ENCODE data around the gene MTFP1. TPM values are rescaled to one million over a fixed set of nuclear protein-coding genes. Genes with fewer than 3 reads are reported as not detected.

MTFP1 gene
- total and polyA plus RNA-seq, 2 of the 4 experiments (the other 2 are of a cell fraction), result 7.3 to 7.7 TPM

GRCh38 chr22:30447656-30448055 is 22.1 kb downstream of the MTFP1 start:
- no peak overlapping the region for H4K91ac ChIP-seq (ENCODE audit: insufficient read depth, low read depth, low read length)
- no peak overlapping the region for H3K9ac ChIP-seq (ENCODE audit: low read depth, low read length)
- no peak overlapping the region for H3K56ac ChIP-seq (ENCODE audit: extremely low read depth, insufficient read depth, low read length)
- no peak overlapping the region for H2BK120ac ChIP-seq (ENCODE audit: low read depth, low read length)
- H2AK5ac ChIP-seq (ENCODE audit: low read depth, low read length), result no peak overlapping the region
- no peak overlapping the region for H2BK20ac ChIP-seq (ENCODE audit: low read depth, low read length)
- ChIA-PET POLR2A (ENCODE audit: unreplicated experiment) (no interaction called here), CTCF (interaction anchor here (0.5 to 0.6 kb wide), 2 partner anchors 9 to 154 kb away, joined by 3 read pairs; no protein-coding TSS in a partner anchor)
- no peaks in the 10 kb centered on the region for H4K20me1 ChIP-seq (ENCODE audit: insufficient read depth, low read length)
- no peak overlapping the region for H2AFZ ChIP-seq (replicated peaks; ENCODE audit: low read length, poor library complexity)
- H3K27ac ChIP-seq (ENCODE audit: insufficient read depth, low read length), result no peak overlapping the region
- H3K4me3 ChIP-seq (ENCODE audit: insufficient read depth, low read depth, low read length), result no peak overlapping the region
- no peak overlapping the region for H3K4ac ChIP-seq (ENCODE audit: low read depth, low read length)
- no peak overlapping the region for H2BK15ac ChIP-seq (ENCODE audit: low read depth, low read length)
- no peak overlapping the region for H3K18ac ChIP-seq (ENCODE audit: low read depth, low read length)
- H4K8ac ChIP-seq (ENCODE audit: low read depth in 2 of 2, low read length in 2 of 2), result no peak overlapping the region
- DNase-seq (no peak), ATAC-seq (ENCODE audit: low read depth) (no peak)
- TF ChIP-seq MAZ (IDR thresholded peaks at IDR 0.05; ENCODE audit: borderline replicate concordance, low read depth, low read length) (no peak), MAFK (IDR thresholded peaks at IDR 0.05; ENCODE audit: low read depth, low read length) (no peak), SMC3 (IDR thresholded peaks at IDR 0.05; ENCODE audit: low read depth, low read length) (no peak), RFX5 (IDR thresholded peaks at IDR 0.05; ENCODE audit: low read depth, low read length) (no peak), ELK1 (IDR thresholded peaks at IDR 0.05; ENCODE audit: borderline replicate concordance, low read depth, low read length) (no peak), CTCF (conservative IDR thresholded peaks at IDR 0.05; ENCODE audit: low read depth, low read length) (no peak), FOS (IDR thresholded peaks at IDR 0.05; ENCODE audit: low read depth, low read length) (no peak), BHLHE40 (IDR thresholded peaks at IDR 0.05; ENCODE audit: low read depth, low read length) (no peak), CEBPB (IDR thresholded peaks at IDR 0.05; ENCODE audit: low read depth, low read length) (no peak), MXI1 (IDR thresholded peaks at IDR 0.05; ENCODE audit: borderline replicate concordance, low read depth, low read length) (no peak), RAD21 (IDR thresholded peaks at IDR 0.05; ENCODE audit: low read length) (no peak), POLR2A (IDR thresholded peaks at IDR 0.05; ENCODE audit: low read depth, low read length) (no peak), NFE2L2 (IDR thresholded peaks at IDR 0.05; ENCODE audit: low read depth, low read length) (no peak), CHD1 (IDR thresholded peaks at IDR 0.05; ENCODE audit: low read depth, low read length) (no peak)
- no CpG with 5 or more reads among the region's 3 CpGs for WGBS, 2 experiments (ENCODE audit: extremely low coverage in 2 of 2, insufficient read length in 1 of 2)
- H3K9me3 ChIP-seq (ENCODE audit: control insufficient read depth, insufficient read depth, low read length), result no peaks in the 10 kb centered on the region
- no TSS peak for BruUV-seq (replicated peaks)
- peaks cover 21% of the 10 kb centered on the region for H3K27me3 ChIP-seq (ENCODE audit: control insufficient read depth, insufficient read depth, low read length)
- H3K14ac ChIP-seq (replicated peaks; ENCODE audit: low read depth, low read length), result no peak overlapping the region
- no peak overlapping the region for H3K4me2 ChIP-seq (ENCODE audit: low read depth, low read length)
- intact Hi-C loops (cut with micrococcal nuclease), result no loop called here
- H3K23ac ChIP-seq (ENCODE audit: low read depth, low read length), result no peak overlapping the region
- no peak overlapping the region for H2BK5ac ChIP-seq (ENCODE audit: low read depth, low read length, poor library complexity, severe bottlenecking)
- H3K9me1 ChIP-seq (ENCODE audit: insufficient read depth, low read length), result no peaks in the 10 kb centered on the region
- no peak overlapping the region for H4K5ac ChIP-seq (ENCODE audit: low read depth, low read length)
- H3K36me3 ChIP-seq (ENCODE audit: control insufficient read depth, insufficient read depth, low read length), result no peaks in the 10 kb centered on the region
- H3K79me1 ChIP-seq (ENCODE audit: low read depth in 1 of 2, low read length in 2 of 2), result no peaks in the 10 kb centered on the region
- no peak overlapping the region for H2AK9ac ChIP-seq (replicated peaks; ENCODE audit: low read depth, low read length, poor library complexity)
- in situ Hi-C loops (cut with MboI; ENCODE audit: low sequenced_read_pairs), result no loop called here
- peaks cover 5% of the 10 kb centered on the region; the same call in 1 of the 2 replicates for H3K4me1 ChIP-seq (ENCODE audit: control insufficient read depth, insufficient read depth, low read length)
- dilution Hi-C loops (cut with HindIII; ENCODE audit: low sequenced_read_pairs, unreplicated experiment), result no loop called here
